Tibial nerve (tissue), 3 donors: ENCODE results near the gene SP3.

Experiments used
- CTCF ChIP-seq, 5 experiments: fragments of 200-600 bp in 3 of 5; fragments of 450-650 bp in 2 of 5; sonication (generic) in 3 of 5; IDR thresholded peaks; one replicate each; pipeline ENCODE4 v1.5.1; 2016 to 2019; ENCODE audit warnings: antibody characterized with exemption in 5 of 5, mild to moderate bottlenecking in 3 of 5, moderate library complexity in 2 of 5
- POLR2A ChIP-seq, 2 donors: fragments of 450-650 bp; IDR thresholded peaks; one replicate each; pipeline ENCODE4 v1.6.1; 2017; ENCODE audit warnings: antibody characterized with exemption in 2 of 2, mild to moderate bottlenecking in 2 of 2, moderate library complexity in 2 of 2

GRCh38 chr2:173993459-173993858 is 28.3 kb upstream of the SP3 start:
- no peak for TF ChIP-seq CTCF (IDR thresholded peaks at IDR 0.05)
- no peak for TF ChIP-seq POLR2A (IDR thresholded peaks at IDR 0.05)
